Peyer's patch (tissue), 4 donors: Measurements from ENCODE around the gene DHX32.

Experiments used
- POLR2A ChIP-seq, 2 donors: fragments of 450-650 bp; IDR thresholded peaks; one replicate each; pipeline ENCODE4 v1.5.1; 2017; ENCODE audit warnings: antibody characterized with exemption in 2 of 2, mild to moderate bottlenecking in 2 of 2, moderate library complexity in 2 of 2
- TF ChIP-seq, protein P1 (sequence below), 6 experiments: fragments of 450-650 bp in 4 of 6; fragments of 200-600 bp in 2 of 6; sonication (generic) in 1 of 6; IDR thresholded peaks; one replicate each; pipeline ENCODE4 v1.5.1; 2017 to 2019; ENCODE audit warnings: antibody characterized with exemption in 6 of 6, mild to moderate bottlenecking in 3 of 6, moderate library complexity in 1 of 6

DNA sequence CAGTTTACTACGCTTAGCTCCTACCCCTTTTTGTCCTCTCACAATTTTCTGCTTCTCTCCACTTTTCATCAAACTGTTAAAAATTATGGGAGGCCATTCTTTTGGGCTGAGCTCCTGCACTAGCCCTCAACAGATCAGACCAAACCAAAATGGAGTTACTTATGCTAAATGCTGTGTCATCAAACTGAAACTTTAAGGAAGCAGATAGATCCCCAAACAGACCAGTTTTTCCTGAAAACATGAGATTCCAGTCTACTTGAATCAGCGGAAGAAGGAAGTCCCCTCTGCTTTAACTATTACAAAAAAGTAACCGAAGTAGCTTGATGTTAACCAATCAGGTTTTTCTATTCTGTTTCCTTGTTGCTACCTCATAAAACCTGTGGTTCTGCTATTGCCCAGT lies 35.9 kb upstream of the DHX32 start:
- TF ChIP-seq, protein P1, sequence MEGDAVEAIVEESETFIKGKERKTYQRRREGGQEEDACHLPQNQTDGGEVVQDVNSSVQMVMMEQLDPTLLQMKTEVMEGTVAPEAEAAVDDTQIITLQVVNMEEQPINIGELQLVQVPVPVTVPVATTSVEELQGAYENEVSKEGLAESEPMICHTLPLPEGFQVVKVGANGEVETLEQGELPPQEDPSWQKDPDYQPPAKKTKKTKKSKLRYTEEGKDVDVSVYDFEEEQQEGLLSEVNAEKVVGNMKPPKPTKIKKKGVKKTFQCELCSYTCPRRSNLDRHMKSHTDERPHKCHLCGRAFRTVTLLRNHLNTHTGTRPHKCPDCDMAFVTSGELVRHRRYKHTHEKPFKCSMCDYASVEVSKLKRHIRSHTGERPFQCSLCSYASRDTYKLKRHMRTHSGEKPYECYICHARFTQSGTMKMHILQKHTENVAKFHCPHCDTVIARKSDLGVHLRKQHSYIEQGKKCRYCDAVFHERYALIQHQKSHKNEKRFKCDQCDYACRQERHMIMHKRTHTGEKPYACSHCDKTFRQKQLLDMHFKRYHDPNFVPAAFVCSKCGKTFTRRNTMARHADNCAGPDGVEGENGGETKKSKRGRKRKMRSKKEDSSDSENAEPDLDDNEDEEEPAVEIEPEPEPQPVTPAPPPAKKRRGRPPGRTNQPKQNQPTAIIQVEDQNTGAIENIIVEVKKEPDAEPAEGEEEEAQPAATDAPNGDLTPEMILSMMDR (IDR thresholded peaks at IDR 0.05), result no peak
- no peak for TF ChIP-seq POLR2A (IDR thresholded peaks at IDR 0.05)
